NCI-H2029 (cell line): Measurements from ENCODE around the gene DBNDD1.

ENCODE experiments used
- DNase-seq: peaks from one replicate; lab custom pipeline; 2025; lab: John Stamatoyannopoulos, UW

Gene DBNDD1

GRCh38 chr16:89961920-89962319 lies 57.3 kb downstream of the DBNDD1 start:
- DNase-seq, result no peak

- DNase-seq, result no peak
Observed at GRCh38 chr16:89960966-89961365, 58.3 kb downstream of the DBNDD1 start.

- DNase-seq, result no peak
Observed at GRCh38 chr16:89958596-89958995, 60.7 kb downstream of the DBNDD1 start.

- no peak for DNase-seq
Observed at GRCh38 chr16:89958068-89958467, 61.2 kb downstream of the DBNDD1 start.

- DNase-seq, result no peak
Observed at GRCh38 chr16:89957216-89957785, 62.0 kb downstream of the DBNDD1 start.

- no peak for DNase-seq
Observed at GRCh38 chr16:89956505-89957215, 62.6 kb downstream of the DBNDD1 start.

GRCh38 chr16:89955001-89955685 lies 64.1 kb downstream of the DBNDD1 start:
- DNase-seq, result no peak
